ENCODE results near the gene SKP1. TPM values are rescaled to one million over a fixed set of nuclear protein-coding genes. Genes with fewer than 3 reads are reported as not detected.
"Not testable (repeated sequence)": the region's sequence is repeated elsewhere in the genome, so short reads cannot be mapped to it uniquely, and the experiment has no call there.

SKP1 gene
- total and polyA plus RNA-seq, 4 donors, result 129 to 407 (median 253) TPM

GRCh38 chr5:134223406-134224248 lies 46.9 kb upstream of the SKP1 start:
- TF ChIP-seq, protein P1, sequence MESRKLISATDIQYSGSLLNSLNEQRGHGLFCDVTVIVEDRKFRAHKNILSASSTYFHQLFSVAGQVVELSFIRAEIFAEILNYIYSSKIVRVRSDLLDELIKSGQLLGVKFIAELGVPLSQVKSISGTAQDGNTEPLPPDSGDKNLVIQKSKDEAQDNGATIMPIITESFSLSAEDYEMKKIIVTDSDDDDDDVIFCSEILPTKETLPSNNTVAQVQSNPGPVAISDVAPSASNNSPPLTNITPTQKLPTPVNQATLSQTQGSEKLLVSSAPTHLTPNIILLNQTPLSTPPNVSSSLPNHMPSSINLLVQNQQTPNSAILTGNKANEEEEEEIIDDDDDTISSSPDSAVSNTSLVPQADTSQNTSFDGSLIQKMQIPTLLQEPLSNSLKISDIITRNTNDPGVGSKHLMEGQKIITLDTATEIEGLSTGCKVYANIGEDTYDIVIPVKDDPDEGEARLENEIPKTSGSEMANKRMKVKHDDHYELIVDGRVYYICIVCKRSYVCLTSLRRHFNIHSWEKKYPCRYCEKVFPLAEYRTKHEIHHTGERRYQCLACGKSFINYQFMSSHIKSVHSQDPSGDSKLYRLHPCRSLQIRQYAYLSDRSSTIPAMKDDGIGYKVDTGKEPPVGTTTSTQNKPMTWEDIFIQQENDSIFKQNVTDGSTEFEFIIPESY (IDR thresholded peaks at IDR 0.05), result no peak
- TF ChIP-seq, protein P2, sequence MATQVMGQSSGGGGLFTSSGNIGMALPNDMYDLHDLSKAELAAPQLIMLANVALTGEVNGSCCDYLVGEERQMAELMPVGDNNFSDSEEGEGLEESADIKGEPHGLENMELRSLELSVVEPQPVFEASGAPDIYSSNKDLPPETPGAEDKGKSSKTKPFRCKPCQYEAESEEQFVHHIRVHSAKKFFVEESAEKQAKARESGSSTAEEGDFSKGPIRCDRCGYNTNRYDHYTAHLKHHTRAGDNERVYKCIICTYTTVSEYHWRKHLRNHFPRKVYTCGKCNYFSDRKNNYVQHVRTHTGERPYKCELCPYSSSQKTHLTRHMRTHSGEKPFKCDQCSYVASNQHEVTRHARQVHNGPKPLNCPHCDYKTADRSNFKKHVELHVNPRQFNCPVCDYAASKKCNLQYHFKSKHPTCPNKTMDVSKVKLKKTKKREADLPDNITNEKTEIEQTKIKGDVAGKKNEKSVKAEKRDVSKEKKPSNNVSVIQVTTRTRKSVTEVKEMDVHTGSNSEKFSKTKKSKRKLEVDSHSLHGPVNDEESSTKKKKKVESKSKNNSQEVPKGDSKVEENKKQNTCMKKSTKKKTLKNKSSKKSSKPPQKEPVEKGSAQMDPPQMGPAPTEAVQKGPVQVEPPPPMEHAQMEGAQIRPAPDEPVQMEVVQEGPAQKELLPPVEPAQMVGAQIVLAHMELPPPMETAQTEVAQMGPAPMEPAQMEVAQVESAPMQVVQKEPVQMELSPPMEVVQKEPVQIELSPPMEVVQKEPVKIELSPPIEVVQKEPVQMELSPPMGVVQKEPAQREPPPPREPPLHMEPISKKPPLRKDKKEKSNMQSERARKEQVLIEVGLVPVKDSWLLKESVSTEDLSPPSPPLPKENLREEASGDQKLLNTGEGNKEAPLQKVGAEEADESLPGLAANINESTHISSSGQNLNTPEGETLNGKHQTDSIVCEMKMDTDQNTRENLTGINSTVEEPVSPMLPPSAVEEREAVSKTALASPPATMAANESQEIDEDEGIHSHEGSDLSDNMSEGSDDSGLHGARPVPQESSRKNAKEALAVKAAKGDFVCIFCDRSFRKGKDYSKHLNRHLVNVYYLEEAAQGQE (IDR thresholded peaks at IDR 0.05), result no peak
- TF ChIP-seq CTCF (IDR thresholded peaks at IDR 0.05; ENCODE audit: low read depth, low read length, missing input control), result no peak
- no peak for TF ChIP-seq FOXA1 (IDR thresholded peaks at IDR 0.05)
- TF ChIP-seq RAD21 (IDR thresholded peaks at IDR 0.05), result no peak
- TF ChIP-seq GABPA (IDR thresholded peaks at IDR 0.05 in 1 of 2, conservative IDR thresholded peaks at IDR 0.05 in 1 of 2), result no peak
- TF ChIP-seq HNF4G (IDR thresholded peaks at IDR 0.05), result no peak
- no peak for TF ChIP-seq RXRA (IDR thresholded peaks at IDR 0.05)
- TF ChIP-seq MAX (IDR thresholded peaks at IDR 0.05), result no peak
- no peak for TF ChIP-seq YY1 (IDR thresholded peaks at IDR 0.05)
- TF ChIP-seq, protein P3, sequence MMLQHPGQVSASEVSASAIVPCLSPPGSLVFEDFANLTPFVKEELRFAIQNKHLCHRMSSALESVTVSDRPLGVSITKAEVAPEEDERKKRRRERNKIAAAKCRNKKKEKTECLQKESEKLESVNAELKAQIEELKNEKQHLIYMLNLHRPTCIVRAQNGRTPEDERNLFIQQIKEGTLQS (IDR thresholded peaks at IDR 0.05), result no peak
- 49% methylated on average over 9 of the region's 9 CpGs for WGBS
- H3K27ac ChIP-seq (ENCODE audit: low read depth in 1 of 2, low read length in 2 of 2), result peak overlapping the region in 1 of 2 donors; percentile 98
- H3K27me3 ChIP-seq (ENCODE audit: control insufficient read depth in 4 of 4, insufficient read depth in 4 of 4, low read length in 3 of 4), result no peaks in the 10 kb centered on the region
- peaks cover 7 to 50% (median 40%) of the 10 kb centered on the region in 4 donors for H3K4me1 ChIP-seq (ENCODE audit: control insufficient read depth in 4 of 4, insufficient read depth in 4 of 4, low read length in 3 of 4)
- no peaks in the 10 kb centered on the region for H3K9me3 ChIP-seq (ENCODE audit: control insufficient read depth in 4 of 4, low read length in 3 of 4)
- H3K4me3 ChIP-seq (ENCODE audit: low read depth in 1 of 3, low read length in 3 of 3), result peak overlapping the region in 2 of 3 donors; percentile 96 to 98
- DNase-seq (ENCODE audit: low spot score), result no peak
- H3K9ac ChIP-seq (ENCODE audit: low read depth in 1 of 2, low read length in 2 of 2), result peak overlapping the region; percentile 95 to 98
- H3K36me3 ChIP-seq (ENCODE audit: control insufficient read depth in 4 of 4, insufficient read depth in 3 of 4, low read depth in 1 of 4, low read length in 3 of 4), result no peaks in the 10 kb centered on the region

GRCh38 chr5:134221690-134222089 lies 44.9 kb upstream of the SKP1 start:
- not testable (repeated sequence) for DNase-seq (ENCODE audit: low spot score); H3K27me3 ChIP-seq (ENCODE audit: control insufficient read depth in 4 of 4, insufficient read depth in 4 of 4, low read length in 3 of 4); H3K9me3 ChIP-seq (ENCODE audit: control insufficient read depth in 4 of 4, low read length in 3 of 4); H3K27ac ChIP-seq (ENCODE audit: low read depth in 1 of 2, low read length in 2 of 2); H3K4me3 ChIP-seq (ENCODE audit: low read depth in 1 of 3, low read length in 3 of 3); H3K9ac ChIP-seq (ENCODE audit: low read depth in 1 of 2, low read length in 2 of 2); H3K36me3 ChIP-seq (ENCODE audit: control insufficient read depth in 4 of 4, insufficient read depth in 3 of 4, low read depth in 1 of 4, low read length in 3 of 4)
- peaks cover 5 to 42% (median 36%) of the 10 kb centered on the region in 4 donors for H3K4me1 ChIP-seq (ENCODE audit: control insufficient read depth in 4 of 4, insufficient read depth in 4 of 4, low read length in 3 of 4)
- 94% methylated on average over 5 of the region's 5 CpGs for WGBS

All from liver (tissue), 9 donors.